ENCODE results near the gene TUFM.
"Not testable (repeated sequence)": the region's sequence is repeated elsewhere in the genome, so short reads cannot be mapped to it uniquely, and the experiment has no call there.

The TUFM gene

GRCh38 chr16:28846080-28846932, at the start of gene TUFM:
Gene TUFM, minus strand, starts transcription at chr16:28846348. Its CDS starts 79 bp downstream, at chr16:28846269.
- TF ChIP-seq CTCF (IDR thresholded peaks at IDR 0.05; ENCODE audit: control insufficient read depth, extremely low read depth, insufficient read depth), result peak; percentile 70
- peak within 1 kb of the TSS; percentile 91 for H3K4me3 ChIP-seq (ENCODE audit: low read depth, low read length)
- peak; percentile 89 for DNase-seq (ENCODE audit: low read depth)

- no peak overlapping the region for H3K4me3 ChIP-seq (ENCODE audit: low read depth, low read length)
- no peak for TF ChIP-seq CTCF (IDR thresholded peaks at IDR 0.05; ENCODE audit: control insufficient read depth, extremely low read depth, insufficient read depth)
Measured at GRCh38 chr16:28895609-28896008, 49.5 kb upstream of the TUFM start.

GRCh38 chr16:28893291-28893690, 47.1 kb upstream of the TUFM start:
- no peak overlapping the region for H3K4me3 ChIP-seq (ENCODE audit: low read depth, low read length)
- TF ChIP-seq CTCF (IDR thresholded peaks at IDR 0.05; ENCODE audit: control insufficient read depth, extremely low read depth, insufficient read depth), result no peak
- DNase-seq (ENCODE audit: low read depth), result peak; percentile 26

More at GRCh38 chr16:28895609-28896008, 49.5 kb upstream of the TUFM start:
- DNase-seq (ENCODE audit: low read depth), result no peak

GRCh38 chr16:28891964-28892890, 46.1 kb upstream of the TUFM start:
- H3K4me3 ChIP-seq (ENCODE audit: low read depth, low read length), result no peak overlapping the region
- TF ChIP-seq CTCF (IDR thresholded peaks at IDR 0.05; ENCODE audit: control insufficient read depth, extremely low read depth, insufficient read depth), result no peak
- no peak for DNase-seq (ENCODE audit: low read depth)

- DNase-seq (ENCODE audit: low read depth); H3K4me3 ChIP-seq (ENCODE audit: low read depth, low read length): not testable (repeated sequence)
Measured at GRCh38 chr16:28890355-28890754, 44.2 kb upstream of the TUFM start.

GRCh38 chr16:28886945-28887344, 40.8 kb upstream of the TUFM start:
- no peak for DNase-seq (ENCODE audit: low read depth)
- no peak for TF ChIP-seq CTCF (IDR thresholded peaks at IDR 0.05; ENCODE audit: control insufficient read depth, extremely low read depth, insufficient read depth)
- no peak overlapping the region for H3K4me3 ChIP-seq (ENCODE audit: low read depth, low read length)

GRCh38 chr16:28884045-28884444, 37.9 kb upstream of the TUFM start:
- no peak overlapping the region for H3K4me3 ChIP-seq (ENCODE audit: low read depth, low read length)
- no peak for TF ChIP-seq CTCF (IDR thresholded peaks at IDR 0.05; ENCODE audit: control insufficient read depth, extremely low read depth, insufficient read depth)
- no peak for DNase-seq (ENCODE audit: low read depth)
